Spleen (tissue), 11 donors: ENCODE results near the gene ORC4. TPM values are rescaled to one million over a fixed set of nuclear protein-coding genes. Genes with fewer than 3 reads are reported as not detected.

Experiments used
- DNase-seq: peaks from one replicate; pipeline ENCODE4 v3.0.0-alpha.2; 2020
- H3K27ac ChIP-seq, 8 donors: fragments of 200-600 bp; sonication (generic) in 7 of 8; 1 replicate in 4 of 8; 2 replicates in 4 of 8; pipeline versions ENCODE4 v1.5.0 to v1.8.0; 2016 to 2021; ENCODE audit warnings: inconsistent platforms in 4 of 8, mild to moderate bottlenecking in 4 of 8, moderate library complexity in 1 of 8
- H3K27me3 ChIP-seq, 7 donors: fragments of 200-600 bp; sonication (generic) in 6 of 7; replicated peaks in 1 of 7; 1 replicate in 4 of 7; 2 replicates in 3 of 7; pipeline versions ENCODE4 v1.5.0 to v1.8.0; 2016 to 2021; ENCODE audit warnings: inconsistent platforms in 3 of 7, mild to moderate bottlenecking in 1 of 7
- H3K36me3 ChIP-seq, 6 donors: fragments of 200-600 bp; sonication (generic) in 5 of 6; 1 replicate in 4 of 6; 2 replicates in 2 of 6; pipeline versions ENCODE4 v1.5.0 to v1.8.0; 2016 to 2021; ENCODE audit warnings: inconsistent platforms in 2 of 6
- H3K4me1 ChIP-seq, 6 donors: fragments of 200-600 bp; sonication (generic) in 5 of 6; 1 replicate in 3 of 6; 2 replicates in 3 of 6; pipeline versions ENCODE4 v1.5.0 to v1.8.0; 2016 to 2021; ENCODE audit warnings: inconsistent platforms in 3 of 6
- H3K4me3 ChIP-seq, 8 donors: fragments of 200-600 bp; sonication (generic) in 7 of 8; 1 replicate in 4 of 8; 2 replicates in 4 of 8; pipeline versions ENCODE4 v1.5.0 to v1.8.0; 2016 to 2021; ENCODE audit warnings: inconsistent platforms in 4 of 8, mild to moderate bottlenecking in 4 of 8, moderate library complexity in 2 of 8
- H3K9me3 ChIP-seq, 8 donors: fragments of 200-600 bp; sonication (generic) in 7 of 8; 1 replicate in 4 of 8; 2 replicates in 4 of 8; pipeline versions ENCODE4 v1.5.0 to v1.8.0; 2016 to 2021; ENCODE audit warnings: inconsistent platforms in 4 of 8
- POLR2A ChIP-seq, 3 donors: fragments of 450-650 bp; IDR thresholded peaks; one replicate each; pipeline ENCODE4 v1.5.1; 2017; ENCODE audit warnings: antibody characterized with exemption in 3 of 3, mild to moderate bottlenecking in 1 of 3
- POLR2AphosphoS5 ChIP-seq, 3 donors: sonication (generic); formaldehyde crosslinking; IDR thresholded peaks; one replicate each; pipeline ENCODE4 v1.5.1; 2017; ENCODE audit warnings: antibody characterized with exemption in 3 of 3
- intact Hi-C: fragments of 100-400 bp; cut with DNase I; formaldehyde crosslinking; loops from one replicate; pipeline ENCODE4 v1.15.0; 2023; ENCODE audit warnings: low total_unique reads
- polyA plus RNA-seq, 3 donors: library from polyadenylated mRNA; stranded (reverse); fragments of 200-250 nt; gene quantifications; one replicate each; pipeline ENCODE4 v1.2.1, GENCODE V29; 2013
- total RNA-seq, 7 donors: library from RNA; depleted of rRNA in 3 of 7; stranded (reverse); fragments of >200 nt in 3 of 7; fragmentation: NEBNext Ultra II Directional in 4 of 7; extraction: Animal tissue kit (Norgen Biotek cat#: 25700) in 4 of 7; gene quantifications; one replicate each; pipeline versions ENCODE4 v1.1.0 to v1.2.1, GENCODE V29; 2016 to 2021
- TF ChIP-seq, protein P1 (sequence below), 11 experiments: fragments of 200-600 bp in 7 of 11; fragments of 450-650 bp in 4 of 11; sonication (generic) in 4 of 11; IDR thresholded peaks in 8 of 11; conservative IDR thresholded peaks in 3 of 11; 1 replicate in 7 of 11; 2 replicates in 4 of 11; pipeline versions ENCODE4 v1.4.0 to v1.8.0; 2016 to 2021; ENCODE audit warnings: antibody characterized with exemption in 11 of 11, inconsistent platforms in 4 of 11, mild to moderate bottlenecking in 1 of 11
- donor health status: healthy with polysubstance abuse.
- donor health status: DM: no; HTN: no; CAD: no; lungs with moderate emphysema.
- donor health status: DM: no; HTN: no; CAD: no.
- donor health status: Bipolar disorder and iron deficiency.
- donor health status: healthy.
- donor health status: DM: no; HTN: no; CAD: no.
- donor health status: DM: yes; HTN: yes; CAD: no.

ORC4 gene
- total and polyA plus RNA-seq, 10 donors = 7.3 to 72.6 (median 38.2) TPM

DNA sequence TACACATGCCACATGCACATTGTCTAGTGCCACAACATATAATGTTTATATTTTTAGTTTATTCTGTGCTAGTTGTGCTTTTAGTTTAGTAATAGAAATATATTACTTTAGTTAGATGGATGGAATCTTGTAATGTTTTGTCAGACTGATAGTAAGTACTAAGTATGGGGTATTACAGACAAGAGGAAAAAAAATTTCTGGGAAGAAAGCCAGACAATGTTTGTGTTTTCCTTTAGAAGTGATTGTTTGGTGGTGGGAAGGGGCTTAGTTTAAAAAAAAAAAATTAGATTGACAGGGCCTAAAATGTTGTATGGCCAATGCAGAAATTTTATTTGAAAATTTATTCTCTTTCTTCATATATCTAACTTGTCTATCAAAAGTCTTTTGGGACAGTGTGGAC, 137.9 kb downstream of the ORC4 start:
- Histone ChIP-seq H3K4me1 (peaks cover 0 to 24% (median 0%) of the 10 kb centered on the region in 6 donors), H3K36me3 (no peaks in the 10 kb centered on the region), H3K27me3 (no peaks in the 10 kb centered on the region), H3K27ac (no peak overlapping the region), H3K9me3 (no peaks in the 10 kb centered on the region), H3K4me3 (no peak overlapping the region)
- DNase-seq = no peak
- TF ChIP-seq POLR2AphosphoS5 (IDR thresholded peaks at IDR 0.05) (no peak), POLR2A (IDR thresholded peaks at IDR 0.05) (no peak)
- TF ChIP-seq, protein P1, sequence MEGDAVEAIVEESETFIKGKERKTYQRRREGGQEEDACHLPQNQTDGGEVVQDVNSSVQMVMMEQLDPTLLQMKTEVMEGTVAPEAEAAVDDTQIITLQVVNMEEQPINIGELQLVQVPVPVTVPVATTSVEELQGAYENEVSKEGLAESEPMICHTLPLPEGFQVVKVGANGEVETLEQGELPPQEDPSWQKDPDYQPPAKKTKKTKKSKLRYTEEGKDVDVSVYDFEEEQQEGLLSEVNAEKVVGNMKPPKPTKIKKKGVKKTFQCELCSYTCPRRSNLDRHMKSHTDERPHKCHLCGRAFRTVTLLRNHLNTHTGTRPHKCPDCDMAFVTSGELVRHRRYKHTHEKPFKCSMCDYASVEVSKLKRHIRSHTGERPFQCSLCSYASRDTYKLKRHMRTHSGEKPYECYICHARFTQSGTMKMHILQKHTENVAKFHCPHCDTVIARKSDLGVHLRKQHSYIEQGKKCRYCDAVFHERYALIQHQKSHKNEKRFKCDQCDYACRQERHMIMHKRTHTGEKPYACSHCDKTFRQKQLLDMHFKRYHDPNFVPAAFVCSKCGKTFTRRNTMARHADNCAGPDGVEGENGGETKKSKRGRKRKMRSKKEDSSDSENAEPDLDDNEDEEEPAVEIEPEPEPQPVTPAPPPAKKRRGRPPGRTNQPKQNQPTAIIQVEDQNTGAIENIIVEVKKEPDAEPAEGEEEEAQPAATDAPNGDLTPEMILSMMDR (IDR thresholded peaks at IDR 0.05 in 8 of 11, conservative IDR thresholded peaks at IDR 0.05 in 3 of 11) = no peak
- intact Hi-C loops = no loop called here

Other genes with a start within 250 kb of the ORC4 start
- 10 to 100 TPM; 12.9 to 15.6 (median 14.8) TPM for gene ACVR2A, start 175.7 kb downstream of the ORC4 start, total RNA-seq
- 1 to 10 TPM; 2.0 to 4.0 (median 3.8) TPM for gene ACVR2A, start 175.7 kb downstream of the ORC4 start, polyA plus RNA-seq
- gene MBD5, start 354 bp upstream of the ORC4 start, total RNA-seq = 10 to 100 TPM; 52.7 to 84.5 (median 78.1) TPM
- 1 to 10 TPM; 5.7 to 6.8 (median 6.0) TPM for gene MBD5, start 354 bp upstream of the ORC4 start, polyA plus RNA-seq